PC-3 (cell line): Measurements from ENCODE around the gene RNU5B-1.

Experiments
- CTCF ChIP-seq: fragments of 300-600 bp; sonication (generic); conservative IDR thresholded peaks from 2 replicates; pipeline ENCODE4 v1.5.1; 2017; ENCODE audit warnings: antibody characterized with exemption, low read depth, mild to moderate bottlenecking, low read length
- EZH2 ChIP-seq: fragments of 300-600 bp; sonication (generic); IDR thresholded peaks from one replicate; pipeline ENCODE4 v1.6.1; 2017; ENCODE audit warnings: antibody characterized with exemption, mild to moderate bottlenecking, low read length; ENCODE audit not compliant: unreplicated experiment

GRCh38 chr15:65255486-65256140 lies 48.9 kb upstream of the RNU5B-1 start:
- TF ChIP-seq CTCF (no peak), EZH2 (no peak)
